Measurements from ENCODE around the gene KRI1. TPM values are rescaled to one million over a fixed set of nuclear protein-coding genes. Genes with fewer than 3 reads are reported as not detected.

The KRI1 gene
- total and polyA plus RNA-seq, 4 donors: 12.8 to 26.0 (median 19.1) TPM

GRCh38 chr19:10538204-10538983, 27.4 kb downstream of the KRI1 start:
- Histone ChIP-seq H3K27me3 (ENCODE audit: control insufficient read depth in 3 of 3, insufficient read depth in 3 of 3, low read length in 2 of 3) (peaks cover 0 to 2% (median 0%) of the 10 kb centered on the region in 3 donors), H3K36me3 (ENCODE audit: control insufficient read depth in 4 of 4, insufficient read depth in 4 of 4, low read length in 4 of 4) (no peaks in the 10 kb centered on the region), H3K27ac (ENCODE audit: low read depth in 1 of 2, low read length in 1 of 2) (no peak overlapping the region), H3K9ac (ENCODE audit: insufficient read depth in 1 of 2, low read length in 2 of 2) (no peak overlapping the region), H3K4me3 (no peak overlapping the region), H3K9me3 (ENCODE audit: control insufficient read depth in 4 of 4, insufficient read depth in 3 of 4, low read length in 3 of 4) (no peaks in the 10 kb centered on the region), H3K4me1 (ENCODE audit: control insufficient read depth in 5 of 5, insufficient read depth in 5 of 5, low read length in 5 of 5) (peaks cover 0 to 4% (median 0%) of the 10 kb centered on the region in 5 donors)
- WGBS, 2 donors: 56 to 60% methylated on average over 19 to 20 of the region's 20 CpGs
- TF ChIP-seq, protein P1, sequence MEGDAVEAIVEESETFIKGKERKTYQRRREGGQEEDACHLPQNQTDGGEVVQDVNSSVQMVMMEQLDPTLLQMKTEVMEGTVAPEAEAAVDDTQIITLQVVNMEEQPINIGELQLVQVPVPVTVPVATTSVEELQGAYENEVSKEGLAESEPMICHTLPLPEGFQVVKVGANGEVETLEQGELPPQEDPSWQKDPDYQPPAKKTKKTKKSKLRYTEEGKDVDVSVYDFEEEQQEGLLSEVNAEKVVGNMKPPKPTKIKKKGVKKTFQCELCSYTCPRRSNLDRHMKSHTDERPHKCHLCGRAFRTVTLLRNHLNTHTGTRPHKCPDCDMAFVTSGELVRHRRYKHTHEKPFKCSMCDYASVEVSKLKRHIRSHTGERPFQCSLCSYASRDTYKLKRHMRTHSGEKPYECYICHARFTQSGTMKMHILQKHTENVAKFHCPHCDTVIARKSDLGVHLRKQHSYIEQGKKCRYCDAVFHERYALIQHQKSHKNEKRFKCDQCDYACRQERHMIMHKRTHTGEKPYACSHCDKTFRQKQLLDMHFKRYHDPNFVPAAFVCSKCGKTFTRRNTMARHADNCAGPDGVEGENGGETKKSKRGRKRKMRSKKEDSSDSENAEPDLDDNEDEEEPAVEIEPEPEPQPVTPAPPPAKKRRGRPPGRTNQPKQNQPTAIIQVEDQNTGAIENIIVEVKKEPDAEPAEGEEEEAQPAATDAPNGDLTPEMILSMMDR (IDR thresholded peaks at IDR 0.05; ENCODE audit: control extremely low read depth, extremely low read depth): no peak
- DNase-seq (no peak), ATAC-seq (ENCODE audit: insufficient read depth, low FRiP score) (no peak)

- H3K9ac ChIP-seq (ENCODE audit: insufficient read depth in 1 of 2, low read length in 2 of 2): no peak overlapping the region
- TF ChIP-seq, protein P1 (IDR thresholded peaks at IDR 0.05; ENCODE audit: control extremely low read depth, extremely low read depth): no peak
- ATAC-seq (ENCODE audit: insufficient read depth, low FRiP score) (no peak), DNase-seq (no peak)
- no peak overlapping the region for H3K4me3 ChIP-seq
- no peaks in the 10 kb centered on the region for H3K9me3 ChIP-seq (ENCODE audit: control insufficient read depth in 4 of 4, insufficient read depth in 3 of 4, low read length in 3 of 4)
- no peaks in the 10 kb centered on the region for H3K36me3 ChIP-seq (ENCODE audit: control insufficient read depth in 4 of 4, insufficient read depth in 4 of 4, low read length in 4 of 4)
- 65 to 86% methylated on average over 11 of the region's 11 CpGs for WGBS, 2 donors
- no peak overlapping the region for H3K27ac ChIP-seq (ENCODE audit: low read depth in 1 of 2, low read length in 1 of 2)
- peaks cover 0 to 2% (median 0%) of the 10 kb centered on the region in 5 donors for H3K4me1 ChIP-seq (ENCODE audit: control insufficient read depth in 5 of 5, insufficient read depth in 5 of 5, low read length in 5 of 5)
- H3K27me3 ChIP-seq (ENCODE audit: control insufficient read depth in 3 of 3, insufficient read depth in 3 of 3, low read length in 2 of 3): peaks cover 0 to 2% (median under 1%) of the 10 kb centered on the region in 3 donors
These were observed 28.1 kb downstream of the KRI1 start for GRCh38 chr19:10537668-10538067.

- no peak overlapping the region for H3K9ac ChIP-seq (ENCODE audit: insufficient read depth in 1 of 2, low read length in 2 of 2)
- TF ChIP-seq, protein P1 (IDR thresholded peaks at IDR 0.05; ENCODE audit: control extremely low read depth, extremely low read depth): no peak
- H3K4me1 ChIP-seq (ENCODE audit: control insufficient read depth in 5 of 5, insufficient read depth in 5 of 5, low read length in 5 of 5): peaks cover 0 to 2% (median 0%) of the 10 kb centered on the region in 5 donors
- H3K4me3 ChIP-seq: no peak overlapping the region
- DNase-seq: no peak
- 77 to 85% methylated on average over 6 of the region's 6 CpGs for WGBS, 2 donors
- no peaks in the 10 kb centered on the region for H3K36me3 ChIP-seq (ENCODE audit: control insufficient read depth in 4 of 4, insufficient read depth in 4 of 4, low read length in 4 of 4)
- peaks cover 0 to 2% (median 2%) of the 10 kb centered on the region in 3 donors for H3K27me3 ChIP-seq (ENCODE audit: control insufficient read depth in 3 of 3, insufficient read depth in 3 of 3, low read length in 2 of 3)
- no peak overlapping the region for H3K27ac ChIP-seq (ENCODE audit: low read depth in 1 of 2, low read length in 1 of 2)
- H3K9me3 ChIP-seq (ENCODE audit: control insufficient read depth in 4 of 4, insufficient read depth in 3 of 4, low read length in 3 of 4): no peaks in the 10 kb centered on the region
- no peak for ATAC-seq (ENCODE audit: insufficient read depth, low FRiP score)
These were observed 30.2 kb downstream of the KRI1 start for GRCh38 chr19:10535613-10536012.

All from lung (tissue), 12 donors.